ENCODE measurements around the gene LAMA2.

GRCh38 chr6:128990360-128990759 lies 107.4 kb downstream of the LAMA2 start:
- TF ChIP-seq EP300 (conservative IDR thresholded peaks at IDR 0.05; ENCODE audit: poor library complexity, severe bottlenecking) (no peak), CTCF (IDR thresholded peaks at IDR 0.05; ENCODE audit: poor library complexity, severe bottlenecking) (no peak), REST (IDR thresholded peaks at IDR 0.05; ENCODE audit: borderline replicate concordance) (no peak), POLR2AphosphoS5 (IDR thresholded peaks at IDR 0.05) (no peak), TAF1 (IDR thresholded peaks at IDR 0.05; ENCODE audit: low read depth) (no peak), EZH2 (IDR thresholded peaks at IDR 0.05; ENCODE audit: borderline replicate concordance, insufficient read depth, low read length, poor library complexity, severe bottlenecking) (no peak), RAD21 (conservative IDR thresholded peaks at IDR 0.05) (no peak)
